AG04450 (cell line): Measurements from ENCODE around the gene ACVRL1. TPM values are rescaled to one million over a fixed set of nuclear protein-coding genes. Genes with fewer than 3 reads are reported as not detected.

Experiments used
- CTCF ChIA-PET: fragments of 300-600, 350-600 bp; formaldehyde crosslinking; extraction: SDS; loops from one replicate; lab custom pipeline; 2022; ENCODE audit warnings: antibody characterized with exemption, inconsistent platforms; lab: Charles Lee
- POLR2A ChIA-PET: fragments of 350-600 bp; formaldehyde crosslinking; extraction: SDS; loops from one replicate; lab custom pipeline; 2021; ENCODE audit warnings: antibody characterized with exemption, inconsistent platforms; lab: Yijun Ruan, JAX
- DNase-seq: peaks from one replicate; pipeline ENCODE4 v3.0.0-alpha.2; 2011; ENCODE audit warnings: low read depth, low spot score
- H3K27ac ChIP-seq: one replicate; pipeline ENCODE4 v1.5.1; 2012; ENCODE audit warnings: low read depth, low read length, control low read depth
- H3K27me3 ChIP-seq: one replicate; pipeline ENCODE4 v1.6.0; 2012; ENCODE audit warnings: low read length; ENCODE audit not compliant: control insufficient read depth, insufficient read depth
- H3K4me3 ChIP-seq: 2 replicates; pipeline ENCODE4 v1.5.1; 2011; ENCODE audit warnings: mild to moderate bottlenecking, low read depth, low read length, control low read depth
- H3K9me3 ChIP-seq: 2 replicates; pipeline ENCODE4 v1.5.1; 2012; ENCODE audit warnings: low read length; ENCODE audit not compliant: control insufficient read depth, insufficient read depth
- polyA plus RNA-seq: library from polyadenylated mRNA; depleted of rRNA; stranded (reverse); fragments of >200 nt; gene quantifications from 2 replicates; pipeline ENCODE4 v1.2.3, GENCODE V29; 2011
- TF ChIP-seq, protein P1 (sequence below): IDR thresholded peaks from 2 replicates; pipeline ENCODE4 v1.5.1; 2011; ENCODE audit warnings: low read depth, low read length, control low read depth, inconsistent platforms

Gene ACVRL1
- polyA plus RNA-seq, 1 experiment: 11.1 TPM

- no peak overlapping the region for H3K27ac ChIP-seq
- peaks cover 16% of the 10 kb centered on the region for H3K27me3 ChIP-seq
- H3K4me3 ChIP-seq: no peak overlapping the region
- POLR2A ChIA-PET: no interaction called here
- H3K9me3 ChIP-seq: peaks cover 7% of the 10 kb centered on the region
- TF ChIP-seq, protein P1, sequence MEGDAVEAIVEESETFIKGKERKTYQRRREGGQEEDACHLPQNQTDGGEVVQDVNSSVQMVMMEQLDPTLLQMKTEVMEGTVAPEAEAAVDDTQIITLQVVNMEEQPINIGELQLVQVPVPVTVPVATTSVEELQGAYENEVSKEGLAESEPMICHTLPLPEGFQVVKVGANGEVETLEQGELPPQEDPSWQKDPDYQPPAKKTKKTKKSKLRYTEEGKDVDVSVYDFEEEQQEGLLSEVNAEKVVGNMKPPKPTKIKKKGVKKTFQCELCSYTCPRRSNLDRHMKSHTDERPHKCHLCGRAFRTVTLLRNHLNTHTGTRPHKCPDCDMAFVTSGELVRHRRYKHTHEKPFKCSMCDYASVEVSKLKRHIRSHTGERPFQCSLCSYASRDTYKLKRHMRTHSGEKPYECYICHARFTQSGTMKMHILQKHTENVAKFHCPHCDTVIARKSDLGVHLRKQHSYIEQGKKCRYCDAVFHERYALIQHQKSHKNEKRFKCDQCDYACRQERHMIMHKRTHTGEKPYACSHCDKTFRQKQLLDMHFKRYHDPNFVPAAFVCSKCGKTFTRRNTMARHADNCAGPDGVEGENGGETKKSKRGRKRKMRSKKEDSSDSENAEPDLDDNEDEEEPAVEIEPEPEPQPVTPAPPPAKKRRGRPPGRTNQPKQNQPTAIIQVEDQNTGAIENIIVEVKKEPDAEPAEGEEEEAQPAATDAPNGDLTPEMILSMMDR: no peak
- CTCF ChIA-PET: no interaction called here
- no peak for DNase-seq
Measured at GRCh38 chr12:51948066-51948465, 40.8 kb downstream of the ACVRL1 start.

DNA sequence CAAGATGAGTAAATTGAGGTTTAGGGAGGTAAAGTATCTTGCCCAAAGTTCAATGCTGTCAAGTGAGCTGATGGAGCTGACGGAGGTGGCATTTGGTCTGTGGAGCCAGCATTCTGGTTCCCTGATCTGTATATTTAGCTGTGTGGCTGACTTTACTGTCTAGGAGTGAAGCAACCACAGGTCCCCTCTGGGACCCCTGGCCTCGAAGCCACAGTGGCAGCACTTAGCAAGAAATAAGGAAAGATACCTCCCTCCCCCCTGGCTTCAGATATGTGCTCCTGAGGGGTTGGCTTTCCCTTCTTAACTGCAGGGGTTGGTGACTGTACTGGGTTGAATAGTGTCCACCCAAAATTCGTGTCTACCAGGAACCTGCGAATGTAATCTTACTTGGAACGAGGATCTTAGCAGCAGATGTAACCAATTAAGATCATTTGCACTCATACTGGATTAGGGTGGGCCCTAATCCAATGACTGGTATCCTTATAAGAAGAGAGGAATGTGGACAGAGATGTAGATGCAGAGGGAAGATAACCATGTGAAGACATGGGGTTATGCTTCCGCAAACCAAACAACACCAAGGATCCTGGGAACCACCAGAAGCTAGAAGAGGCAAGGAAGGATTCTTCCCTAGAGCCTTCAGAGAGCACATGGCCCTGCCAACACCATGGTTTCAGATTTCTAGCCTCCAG lies 42.2 kb downstream of the ACVRL1 start:
- ChIA-PET POLR2A (no interaction called here), CTCF (interaction anchor here (0.5 to 1.6 kb wide), 3 partner anchors 13 to 74 kb away, joined by 3 to 4 read pairs (median 4); no protein-coding TSS in a partner anchor)
- TF ChIP-seq, protein P1: no peak
- peaks cover under 1% of the 10 kb centered on the region for H3K9me3 ChIP-seq
- H3K27ac ChIP-seq: no peak overlapping the region
- peaks cover 13% of the 10 kb centered on the region for H3K27me3 ChIP-seq
- DNase-seq: no peak
- H3K4me3 ChIP-seq: no peak overlapping the region

GRCh38 chr12:51950682-51951198 lies 43.4 kb downstream of the ACVRL1 start:
- Histone ChIP-seq H3K4me3 (peak overlapping the region; percentile 72), H3K27me3 (peaks cover 13% of the 10 kb centered on the region), H3K27ac (no peak overlapping the region), H3K9me3 (no peaks in the 10 kb centered on the region; the same call in 1 of the 2 replicates)
- POLR2A ChIA-PET: no interaction called here
- DNase-seq: no peak
- TF ChIP-seq, protein P1: no peak
- CTCF ChIA-PET: no interaction called here

GRCh38 chr12:51951199-51951842 lies 44.0 kb downstream of the ACVRL1 start, which contains the start of gene ACVR1B:
Gene ACVR1B, plus strand, starts transcription at chr12:51951699. Its CDS starts 45 bp downstream, at chr12:51951744.
- TF ChIP-seq, protein P1: no peak
- POLR2A ChIA-PET: no interaction called here
- Histone ChIP-seq H3K9me3 (no peaks in the 10 kb centered on the region; the same call in 1 of the 2 replicates), H3K4me3 (peak within 1 kb of the TSS; percentile 89), H3K27me3 (peaks cover 13% of the 10 kb centered on the region), H3K27ac (no peak within 1 kb of the TSS)
- DNase-seq: peak; percentile 80
- CTCF ChIA-PET: interaction anchor here (0.9 to 1.2 kb wide), 2 partner anchors 29 to 53 kb away, joined by 3 read pairs; no protein-coding TSS in a partner anchor
